Panc1 (cell line): ENCODE data around the gene PIK3AP1. TPM values are rescaled to one million over a fixed set of nuclear protein-coding genes. Genes with fewer than 3 reads are reported as not detected.

Experiments
- ATAC-seq: fragments of 200-7000 bp; cut with Tn5 transposase; 2 replicates; pipeline ENCODE4 v1.9.1; 2020; ENCODE audit warnings: mild to moderate bottlenecking, moderate library complexity
- BruUV-seq: library from RNA; stranded (reverse); fragments of 400-500 nt; replicated peaks from 2 replicates; lab custom pipeline; 2021; lab: Mats Ljungman, UMichigan
- CTCF ChIA-PET: fragments of 300-600 bp; sonication (Branson Sonifier 250); formaldehyde crosslinking; loops from one replicate; lab custom pipeline; 2022; ENCODE audit warnings: antibody characterized with exemption; lab: Charles Lee
- POLR2A ChIA-PET: fragments of 300-600 bp; sonication (Branson Sonifier 250); formaldehyde crosslinking; loops from one replicate; lab custom pipeline; 2022; ENCODE audit warnings: antibody characterized with exemption; lab: Charles Lee
- DNase-seq: peaks from one replicate; pipeline ENCODE4 v3.0.0-alpha.2; 2010; ENCODE audit warnings: low read depth, low spot score
- H3K27ac ChIP-seq: 2 replicates; pipeline ENCODE4 v1.5.1; 2011; ENCODE audit warnings: mild to moderate bottlenecking, low read length, inconsistent platforms
- H3K27me3 ChIP-seq: fragments of 200-500 bp; sonication (Bioruptor generic); 2 replicates; pipeline ENCODE4 v1.6.0; 2014; ENCODE audit warnings: low read length, inconsistent platforms; ENCODE audit not compliant: control insufficient read depth, insufficient read depth
- H3K36me3 ChIP-seq: fragments of 200-500 bp; sonication (Bioruptor generic); 2 replicates; pipeline ENCODE4 v1.5.1; 2014; ENCODE audit warnings: inconsistent platforms, mild to moderate bottlenecking, low read length, moderate library complexity; ENCODE audit not compliant: control insufficient read depth, insufficient read depth
- H3K4me1 ChIP-seq: 2 replicates; pipeline ENCODE4 v1.5.1; 2011; ENCODE audit warnings: inconsistent platforms, mild to moderate bottlenecking, low read length, moderate library complexity; ENCODE audit not compliant: control insufficient read depth, insufficient read depth
- H3K4me3 ChIP-seq, 2 experiments: 2 replicates each; pipeline ENCODE4 v1.5.1; 2011 to 2012; ENCODE audit warnings: low read depth in 2 of 2, low read length in 2 of 2, mild to moderate bottlenecking in 2 of 2, inconsistent platforms in 1 of 2, moderate library complexity in 1 of 2
- H3K9me3 ChIP-seq: fragments of 200-500 bp; sonication (Bioruptor generic); 2 replicates; pipeline ENCODE4 v1.5.1; 2014; ENCODE audit warnings: low read depth, mild to moderate bottlenecking, inconsistent platforms, low read length, moderate library complexity; ENCODE audit not compliant: control insufficient read depth, insufficient read depth
- POLR2AphosphoS5 ChIP-seq: IDR thresholded peaks from 2 replicates; pipeline ENCODE4 v1.6.1; 2012; ENCODE audit warnings: mild to moderate bottlenecking, low read depth, low read length, moderate library complexity
- SIN3A ChIP-seq: IDR thresholded peaks from 2 replicates; pipeline ENCODE4 v1.6.1; 2012; ENCODE audit warnings: low read depth, mild to moderate bottlenecking, low read length, moderate library complexity, borderline replicate concordance; ENCODE audit not compliant: insufficient read depth
- TCF7L2 ChIP-seq: IDR thresholded peaks from 2 replicates; pipeline ENCODE4 v1.6.1; 2011; ENCODE audit warnings: mild to moderate bottlenecking, low read depth, low read length, inconsistent platforms
- in situ Hi-C: cut with HindIII; loops from 2 replicates; pipeline ENCODE4 v1.10.0; 2016; ENCODE audit warnings: low sequenced_read_pairs, low pct_unique_long_range_greater_than_20kb
- intact Hi-C: fragments of 100-400 bp; cut with micrococcal nuclease; formaldehyde crosslinking; loops from one replicate; pipeline ENCODE4 v1.10.0; 2022; ENCODE audit not compliant: unreplicated experiment
- total RNA-seq: library from RNA; stranded (reverse); gene quantifications from one replicate; pipeline ENCODE4 v1.2.1, GENCODE V29; 2021; ENCODE audit not compliant: unreplicated experiment
- TF ChIP-seq, protein P1 (sequence below): fragments of 450-650 bp; IDR thresholded peaks from 2 replicates; pipeline ENCODE4 v1.5.1; 2017; ENCODE audit warnings: mild to moderate bottlenecking
- TF ChIP-seq, protein P2 (sequence below), 2 experiments: IDR thresholded peaks; 2 replicates each; pipeline ENCODE4 v1.6.1; 2011 to 2012; ENCODE audit warnings: low read depth in 2 of 2, control low read depth in 1 of 2, low read length in 1 of 2, mild to moderate bottlenecking in 1 of 2, moderate library complexity in 1 of 2; ENCODE audit not compliant: insufficient read depth in 1 of 2

Gene PIK3AP1
- total RNA-seq, 1 experiment from 2014 or later = 2.6 TPM

DNA sequence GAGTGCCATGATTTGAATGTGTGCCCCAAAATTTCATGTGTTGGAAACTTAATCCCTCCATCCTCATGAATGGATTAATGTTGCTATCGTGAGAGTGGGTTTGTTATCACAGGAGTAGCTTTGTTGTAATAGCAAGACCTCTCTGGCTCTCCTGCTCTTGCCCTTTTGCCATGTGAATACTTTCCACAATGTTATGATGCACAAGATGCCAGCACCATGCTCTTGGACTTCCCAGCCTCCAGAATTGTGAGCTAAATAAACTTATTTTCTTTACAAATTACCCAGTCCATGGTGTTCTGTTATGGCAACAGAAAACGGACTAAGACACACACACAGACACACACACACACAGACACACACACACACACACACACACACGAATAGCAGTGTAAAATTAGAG lies 82.2 kb downstream of the PIK3AP1 start:
- no peaks in the 10 kb centered on the region for H3K27me3 ChIP-seq
- H3K9me3 ChIP-seq = no peaks in the 10 kb centered on the region
- intact Hi-C loops (no loop called here), in situ Hi-C loops (no loop called here)
- TF ChIP-seq, protein P1, sequence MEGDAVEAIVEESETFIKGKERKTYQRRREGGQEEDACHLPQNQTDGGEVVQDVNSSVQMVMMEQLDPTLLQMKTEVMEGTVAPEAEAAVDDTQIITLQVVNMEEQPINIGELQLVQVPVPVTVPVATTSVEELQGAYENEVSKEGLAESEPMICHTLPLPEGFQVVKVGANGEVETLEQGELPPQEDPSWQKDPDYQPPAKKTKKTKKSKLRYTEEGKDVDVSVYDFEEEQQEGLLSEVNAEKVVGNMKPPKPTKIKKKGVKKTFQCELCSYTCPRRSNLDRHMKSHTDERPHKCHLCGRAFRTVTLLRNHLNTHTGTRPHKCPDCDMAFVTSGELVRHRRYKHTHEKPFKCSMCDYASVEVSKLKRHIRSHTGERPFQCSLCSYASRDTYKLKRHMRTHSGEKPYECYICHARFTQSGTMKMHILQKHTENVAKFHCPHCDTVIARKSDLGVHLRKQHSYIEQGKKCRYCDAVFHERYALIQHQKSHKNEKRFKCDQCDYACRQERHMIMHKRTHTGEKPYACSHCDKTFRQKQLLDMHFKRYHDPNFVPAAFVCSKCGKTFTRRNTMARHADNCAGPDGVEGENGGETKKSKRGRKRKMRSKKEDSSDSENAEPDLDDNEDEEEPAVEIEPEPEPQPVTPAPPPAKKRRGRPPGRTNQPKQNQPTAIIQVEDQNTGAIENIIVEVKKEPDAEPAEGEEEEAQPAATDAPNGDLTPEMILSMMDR = no peak
- no peak for TF ChIP-seq POLR2AphosphoS5
- no peak for TF ChIP-seq SIN3A
- TF ChIP-seq, protein P2, sequence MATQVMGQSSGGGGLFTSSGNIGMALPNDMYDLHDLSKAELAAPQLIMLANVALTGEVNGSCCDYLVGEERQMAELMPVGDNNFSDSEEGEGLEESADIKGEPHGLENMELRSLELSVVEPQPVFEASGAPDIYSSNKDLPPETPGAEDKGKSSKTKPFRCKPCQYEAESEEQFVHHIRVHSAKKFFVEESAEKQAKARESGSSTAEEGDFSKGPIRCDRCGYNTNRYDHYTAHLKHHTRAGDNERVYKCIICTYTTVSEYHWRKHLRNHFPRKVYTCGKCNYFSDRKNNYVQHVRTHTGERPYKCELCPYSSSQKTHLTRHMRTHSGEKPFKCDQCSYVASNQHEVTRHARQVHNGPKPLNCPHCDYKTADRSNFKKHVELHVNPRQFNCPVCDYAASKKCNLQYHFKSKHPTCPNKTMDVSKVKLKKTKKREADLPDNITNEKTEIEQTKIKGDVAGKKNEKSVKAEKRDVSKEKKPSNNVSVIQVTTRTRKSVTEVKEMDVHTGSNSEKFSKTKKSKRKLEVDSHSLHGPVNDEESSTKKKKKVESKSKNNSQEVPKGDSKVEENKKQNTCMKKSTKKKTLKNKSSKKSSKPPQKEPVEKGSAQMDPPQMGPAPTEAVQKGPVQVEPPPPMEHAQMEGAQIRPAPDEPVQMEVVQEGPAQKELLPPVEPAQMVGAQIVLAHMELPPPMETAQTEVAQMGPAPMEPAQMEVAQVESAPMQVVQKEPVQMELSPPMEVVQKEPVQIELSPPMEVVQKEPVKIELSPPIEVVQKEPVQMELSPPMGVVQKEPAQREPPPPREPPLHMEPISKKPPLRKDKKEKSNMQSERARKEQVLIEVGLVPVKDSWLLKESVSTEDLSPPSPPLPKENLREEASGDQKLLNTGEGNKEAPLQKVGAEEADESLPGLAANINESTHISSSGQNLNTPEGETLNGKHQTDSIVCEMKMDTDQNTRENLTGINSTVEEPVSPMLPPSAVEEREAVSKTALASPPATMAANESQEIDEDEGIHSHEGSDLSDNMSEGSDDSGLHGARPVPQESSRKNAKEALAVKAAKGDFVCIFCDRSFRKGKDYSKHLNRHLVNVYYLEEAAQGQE (IDR thresholded peaks at IDR 0.05; ENCODE audit: insufficient read depth in 1 of 2, low read depth in 2 of 2, low read length in 1 of 2) = no peak
- TF ChIP-seq TCF7L2 = no peak
- no peaks in the 10 kb centered on the region for H3K36me3 ChIP-seq
- ChIA-PET CTCF (no interaction called here), POLR2A (no interaction called here)
- no peak overlapping the region for H3K27ac ChIP-seq
- ATAC-seq (no peak), DNase-seq (no peak)
- H3K4me1 ChIP-seq = no peaks in the 10 kb centered on the region
- no peak overlapping the region for H3K4me3 ChIP-seq
- no TSS peak for BruUV-seq

DNA sequence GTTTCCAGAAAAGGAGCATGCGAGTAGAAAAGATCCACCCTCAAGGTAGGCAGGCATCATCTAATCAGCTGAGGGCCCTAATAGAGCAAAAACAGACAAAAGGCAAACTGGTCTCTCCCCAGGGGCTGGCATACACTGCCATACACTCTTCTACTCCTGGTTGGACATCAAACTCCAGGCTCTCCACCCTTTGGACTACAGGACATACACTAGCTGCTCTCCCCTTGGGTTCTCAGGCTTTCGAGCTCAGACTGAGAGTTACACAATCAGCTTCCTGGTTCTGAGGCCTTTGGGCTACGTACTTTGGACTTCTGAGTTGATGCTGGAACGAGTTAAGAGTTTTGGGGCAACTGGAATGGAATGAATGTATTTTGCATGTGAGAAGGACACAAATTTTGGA lies 82.6 kb downstream of the PIK3AP1 start:
- ChIA-PET CTCF (no interaction called here), POLR2A (no interaction called here)
- H3K36me3 ChIP-seq = no peaks in the 10 kb centered on the region
- no TSS peak for BruUV-seq
- no peak overlapping the region for H3K27ac ChIP-seq
- intact Hi-C loops = no loop called here
- H3K4me1 ChIP-seq = no peaks in the 10 kb centered on the region
- no peaks in the 10 kb centered on the region for H3K27me3 ChIP-seq
- no peak for DNase-seq
- TF ChIP-seq TCF7L2 (no peak), POLR2AphosphoS5 (no peak), SIN3A (no peak)
- TF ChIP-seq, protein P2 (IDR thresholded peaks at IDR 0.05; ENCODE audit: insufficient read depth in 1 of 2, low read depth in 2 of 2, low read length in 1 of 2) = no peak
- TF ChIP-seq, protein P1 = no peak
- in situ Hi-C loops = no loop called here
- ATAC-seq = no peak
- H3K4me3 ChIP-seq = no peak overlapping the region
- no peaks in the 10 kb centered on the region for H3K9me3 ChIP-seq
